Occipital lobe (tissue), 2 donors: ENCODE results near the gene NOL9. TPM values are rescaled to one million over a fixed set of nuclear protein-coding genes. Genes with fewer than 3 reads are reported as not detected.

ENCODE experiments used
- small RNA-seq: library from RNA; depleted of rRNA; stranded (forward); fragments of <200 nt; gene quantifications from one replicate; pipeline ENCODE3, GENCODE V24; 2014
- total RNA-seq: library from RNA; depleted of rRNA; stranded (reverse); fragments of >200 nt; gene quantifications from one replicate; pipeline ENCODE4 v1.2.3, GENCODE V29; 2014

The NOL9 gene
- total RNA-seq, 1 donor from 2014 or later, result 34.0 TPM

Small RNAs within 50 kb of the gene (small RNA-seq; reads per million reads assigned to genes)
- not detected for gene RNU6-731P

Other genes with a start within 250 kb of the NOL9 start
- gene ACOT7, start 160.7 kb downstream of the NOL9 start, total RNA-seq, result 27.0 TPM
- gene HES2, start 134.6 kb downstream of the NOL9 start, total RNA-seq, result 0.16 TPM
- not detected for gene ESPN, start 129.7 kb downstream of the NOL9 start, total RNA-seq
- gene TNFRSF25, start 88.3 kb downstream of the NOL9 start, total RNA-seq, result 9.5 TPM
- 25.6 TPM for gene PLEKHG5, start 62.8 kb downstream of the NOL9 start, total RNA-seq
- gene TAS1R1, start 794 bp upstream of the NOL9 start, total RNA-seq, result not detected
- gene ZBTB48, start 25.5 kb upstream of the NOL9 start, total RNA-seq, result 15.1 TPM
- gene KLHL21, start 48.4 kb upstream of the NOL9 start, total RNA-seq, result 8.7 TPM
- gene PHF13, start 59.2 kb upstream of the NOL9 start, total RNA-seq, result 17.0 TPM
- 23.7 TPM for gene THAP3, start 70.4 kb upstream of the NOL9 start, total RNA-seq
- gene DNAJC11, start 147.3 kb upstream of the NOL9 start, total RNA-seq, result 32.8 TPM
- gene CAMTA1, start 230.9 kb upstream of the NOL9 start, total RNA-seq, result 115 TPM